GM23338 (cell line): ENCODE data around the gene KCNA4. TPM values are rescaled to one million over a fixed set of nuclear protein-coding genes. Genes with fewer than 3 reads are reported as not detected.

Source experiments
- ATAC-seq: fragments of 200-7000 bp; cut with Tn5 transposase; 3 replicates; pipeline ENCODE4 v1.9.1; 2020
- DNase-seq: peaks from one replicate; pipeline ENCODE4 v3.0.0-alpha.2; 2015; ENCODE audit warnings: low spot score
- H2AFZ ChIP-seq: fragments of 200-600 bp; sonication (generic); 2 replicates; pipeline ENCODE4 v1.8.0; 2016; ENCODE audit warnings: antibody characterized with exemption, mild to moderate bottlenecking, moderate library complexity
- H3F3A ChIP-seq: fragments of 200-600 bp; sonication (generic); replicated peaks from 2 replicates; pipeline ENCODE4 v1.8.0; 2017; ENCODE audit warnings: antibody characterized with exemption, mixed run types, low read depth
- H3K27ac ChIP-seq: fragments of 200-600 bp; sonication (generic); 2 replicates; pipeline ENCODE4 v1.6.1; 2016; ENCODE audit warnings: low read depth
- H3K27me3 ChIP-seq: fragments of 200-600 bp; sonication (generic); 2 replicates; pipeline ENCODE4 v1.8.0; 2016; ENCODE audit warnings: mild to moderate bottlenecking, mixed run types, moderate library complexity; ENCODE audit not compliant: insufficient read depth
- H3K36me3 ChIP-seq: fragments of 200-600 bp; sonication (generic); 2 replicates; pipeline ENCODE4 v1.8.0; 2016; ENCODE audit warnings: mild to moderate bottlenecking; ENCODE audit not compliant: insufficient read depth
- H3K4me1 ChIP-seq: fragments of 200-600 bp; sonication (generic); 2 replicates; pipeline ENCODE4 v1.8.0; 2016; ENCODE audit warnings: mild to moderate bottlenecking, moderate library complexity; ENCODE audit not compliant: insufficient read depth
- H3K4me2 ChIP-seq: fragments of 200-600 bp; sonication (generic); 2 replicates; pipeline ENCODE4 v1.7.1; 2017; ENCODE audit warnings: mixed run types
- H3K4me3 ChIP-seq: fragments of 200-600 bp; sonication (generic); 2 replicates; pipeline ENCODE4 v1.6.1; 2016; ENCODE audit warnings: mixed run types
- H3K79me2 ChIP-seq: fragments of 200-600 bp; sonication (generic); replicated peaks from 2 replicates; pipeline ENCODE4 v1.8.0; 2017; ENCODE audit warnings: mild to moderate bottlenecking; ENCODE audit not compliant: insufficient read depth
- H3K9me2 ChIP-seq: fragments of 200-600 bp; sonication (generic); 2 replicates; pipeline ENCODE4 v1.8.0; 2017; ENCODE audit not compliant: insufficient read depth
- H4K20me1 ChIP-seq: fragments of 200-600 bp; sonication (generic); replicated peaks from 2 replicates; pipeline ENCODE4 v1.8.0; 2017; ENCODE audit warnings: mild to moderate bottlenecking; ENCODE audit not compliant: insufficient read depth
- H3K27ac Mint-ChIP-seq: 2 replicates; pipeline ENCODE4 v1.8.0; 2020; ENCODE audit warnings: inconsistent platforms, mild to moderate bottlenecking, moderate library complexity, mixed read lengths
- H3K27me3 Mint-ChIP-seq: 3 replicates; pipeline ENCODE4 v1.8.0; 2022; ENCODE audit warnings: low read depth, mild to moderate bottlenecking, moderate library complexity, mixed read lengths, inconsistent platforms; ENCODE audit not compliant: insufficient read depth, poor library complexity
- H3K36me3 Mint-ChIP-seq: 3 replicates; pipeline ENCODE4 v1.8.0; 2021; ENCODE audit warnings: low read depth, mild to moderate bottlenecking, inconsistent platforms, moderate library complexity, mixed read lengths
- H3K4me1 Mint-ChIP-seq: 3 replicates; pipeline ENCODE4 v1.8.0; 2020; ENCODE audit warnings: mild to moderate bottlenecking, inconsistent platforms, mixed read lengths
- H3K4me3 Mint-ChIP-seq: 3 replicates; pipeline ENCODE4 v1.8.0; 2021; ENCODE audit warnings: moderate library complexity, mild to moderate bottlenecking, inconsistent platforms, mixed read lengths
- H3K9me3 Mint-ChIP-seq: 3 replicates; pipeline ENCODE4 v1.8.0; 2020; ENCODE audit warnings: moderate library complexity, mild to moderate bottlenecking, inconsistent platforms, mixed read lengths
- CREB1 ChIP-seq: fragments of 250-450 bp; sonication (Bioruptor Pico); IDR thresholded peaks from 2 replicates; pipeline ENCODE4 v1.5.0; 2020; ENCODE audit warnings: low read depth, mild to moderate bottlenecking, moderate library complexity
- EZH2 ChIP-seq: fragments of 200-600 bp; sonication (generic); IDR thresholded peaks from one replicate; pipeline ENCODE4 v1.8.0; 2017; ENCODE audit warnings: antibody characterized with exemption, mild to moderate bottlenecking, low read depth; ENCODE audit not compliant: unreplicated experiment
- EZH2phosphoT487 ChIP-seq: fragments of 200-600 bp; sonication (generic); IDR thresholded peaks from one replicate; pipeline ENCODE4 v1.8.1; 2018; ENCODE audit warnings: antibody characterized with exemption; ENCODE audit not compliant: unreplicated experiment
- JUNB ChIP-seq: IDR thresholded peaks from one replicate; pipeline ENCODE4 v1.6.1; 2016; ENCODE audit warnings: antibody characterized with exemption; ENCODE audit not compliant: unreplicated experiment
- NANOG ChIP-seq: IDR thresholded peaks from 2 replicates; pipeline ENCODE4 v1.6.1; 2016; ENCODE audit warnings: antibody characterized with exemption, borderline replicate concordance
- POLR2AphosphoS5 ChIP-seq: IDR thresholded peaks from 2 replicates; pipeline ENCODE4 v1.6.1; 2016; ENCODE audit warnings: antibody characterized with exemption, low read depth
- STAT1 ChIP-seq: IDR thresholded peaks from one replicate; pipeline ENCODE4 v1.6.1; 2016; ENCODE audit warnings: antibody characterized with exemption; ENCODE audit not compliant: unreplicated experiment
- ZNF114 ChIP-seq: fragments of 250-450 bp; sonication (Bioruptor Pico); IDR thresholded peaks from 2 replicates; pipeline ENCODE4 v1.5.0; 2020; ENCODE audit warnings: mild to moderate bottlenecking, moderate library complexity
- ZNF331 ChIP-seq: fragments of 250-450 bp; sonication (Bioruptor Pico); IDR thresholded peaks from 2 replicates; pipeline ENCODE4 v1.5.0; 2020; ENCODE audit warnings: low read depth, mild to moderate bottlenecking, moderate library complexity
- polyA plus RNA-seq: library from polyadenylated mRNA; unstranded; fragments of >200 nt; fragmentation: Nextera tagmentation; extraction: Ambion mirVana; gene quantifications from 2 replicates; pipeline ENCODE4 v1.2.1, GENCODE V29; 2016
- total RNA-seq: library from RNA; depleted of rRNA; stranded (reverse); fragments of >200 nt; shearing (Covaris generic); gene quantifications from 2 replicates; pipeline ENCODE4 v1.2.3, GENCODE V29; 2014
- TF ChIP-seq, protein P1 (sequence below), 2 experiments: fragments of 200-600 bp in 1 of 2; sonication (generic) in 1 of 2; conservative IDR thresholded peaks; 2 replicates each; pipeline versions ENCODE4 v1.5.1 to v1.6.1; 2016 to 2017; ENCODE audit warnings: antibody characterized with exemption in 2 of 2, low read depth in 2 of 2, mild to moderate bottlenecking in 2 of 2, moderate library complexity in 1 of 2
- TF ChIP-seq, protein P2 (sequence below): IDR thresholded peaks from 2 replicates; pipeline ENCODE4 v1.6.1; 2016; ENCODE audit warnings: antibody characterized with exemption
- TF ChIP-seq, protein P3 (sequence below): fragments of 250-450 bp; sonication (Bioruptor Pico); IDR thresholded peaks from 2 replicates; pipeline ENCODE4 v1.5.0; 2020; ENCODE audit warnings: mild to moderate bottlenecking, moderate library complexity
- TF ChIP-seq, protein P4 (sequence below): IDR thresholded peaks from one replicate; pipeline ENCODE4 v1.6.1; 2018; ENCODE audit warnings: antibody characterized with exemption; ENCODE audit not compliant: unreplicated experiment

The KCNA4 gene
- total and polyA plus RNA-seq, 2 experiments from 2014 or later = not detected

DNA sequence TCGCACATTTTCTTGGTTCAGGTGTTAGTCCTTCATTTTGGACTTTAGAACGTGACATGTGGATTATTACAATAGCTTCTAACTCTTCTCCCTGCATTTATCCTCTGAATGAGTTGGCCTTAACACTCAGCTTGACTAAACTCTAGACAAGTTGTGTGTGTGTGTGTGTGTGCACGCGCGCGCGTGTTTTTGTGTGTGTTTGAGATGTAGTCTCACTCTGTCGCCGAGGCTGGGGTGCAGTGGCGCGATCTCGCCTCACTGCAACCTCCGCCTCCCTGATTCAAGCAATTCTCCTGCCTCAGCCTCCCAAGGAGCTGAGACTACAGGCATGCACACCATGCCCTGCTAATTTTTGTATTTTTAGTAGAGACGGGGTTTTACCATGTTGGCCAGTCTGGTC lies 24.3 kb upstream of the KCNA4 start:
- H3K27ac ChIP-seq = no peak overlapping the region
- Mint-ChIP-seq H3K27me3 (peaks cover 19% of the 10 kb centered on the region), H3K4me1 (peaks cover 2% of the 10 kb centered on the region; the same call in 2 of the 3 replicates), H3K27ac (no peak overlapping the region), H3K36me3 (no peaks in the 10 kb centered on the region), H3K4me3 (no peak overlapping the region), H3K9me3 (peaks cover 3% of the 10 kb centered on the region; the same call in 2 of the 3 replicates)
- peaks cover 4% of the 10 kb centered on the region; the same call in 1 of the 2 replicates for H3K4me1 ChIP-seq
- no peak overlapping the region for H2AFZ ChIP-seq
- H3F3A ChIP-seq = no peaks in the 10 kb centered on the region
- peaks cover 5% of the 10 kb centered on the region; the same call in 1 of the 2 replicates for H4K20me1 ChIP-seq
- ATAC-seq (no peak), DNase-seq (no peak)
- no peaks in the 10 kb centered on the region for H3K79me2 ChIP-seq
- no peaks in the 10 kb centered on the region for H3K36me3 ChIP-seq
- H3K4me3 ChIP-seq = no peak overlapping the region
- TF ChIP-seq, protein P1, sequence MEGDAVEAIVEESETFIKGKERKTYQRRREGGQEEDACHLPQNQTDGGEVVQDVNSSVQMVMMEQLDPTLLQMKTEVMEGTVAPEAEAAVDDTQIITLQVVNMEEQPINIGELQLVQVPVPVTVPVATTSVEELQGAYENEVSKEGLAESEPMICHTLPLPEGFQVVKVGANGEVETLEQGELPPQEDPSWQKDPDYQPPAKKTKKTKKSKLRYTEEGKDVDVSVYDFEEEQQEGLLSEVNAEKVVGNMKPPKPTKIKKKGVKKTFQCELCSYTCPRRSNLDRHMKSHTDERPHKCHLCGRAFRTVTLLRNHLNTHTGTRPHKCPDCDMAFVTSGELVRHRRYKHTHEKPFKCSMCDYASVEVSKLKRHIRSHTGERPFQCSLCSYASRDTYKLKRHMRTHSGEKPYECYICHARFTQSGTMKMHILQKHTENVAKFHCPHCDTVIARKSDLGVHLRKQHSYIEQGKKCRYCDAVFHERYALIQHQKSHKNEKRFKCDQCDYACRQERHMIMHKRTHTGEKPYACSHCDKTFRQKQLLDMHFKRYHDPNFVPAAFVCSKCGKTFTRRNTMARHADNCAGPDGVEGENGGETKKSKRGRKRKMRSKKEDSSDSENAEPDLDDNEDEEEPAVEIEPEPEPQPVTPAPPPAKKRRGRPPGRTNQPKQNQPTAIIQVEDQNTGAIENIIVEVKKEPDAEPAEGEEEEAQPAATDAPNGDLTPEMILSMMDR (conservative IDR thresholded peaks at IDR 0.05; ENCODE audit: low read depth in 2 of 2) = no peak
- TF ChIP-seq ZNF114 (CRISPR knock-in tag) (no peak), ZNF331 (CRISPR knock-in tag) (no peak), STAT1 (no peak), JUNB (no peak), NANOG (no peak), CREB1 (no peak), EZH2 (no peak), POLR2AphosphoS5 (no peak), EZH2phosphoT487 (no peak)
- TF ChIP-seq, protein P2, sequence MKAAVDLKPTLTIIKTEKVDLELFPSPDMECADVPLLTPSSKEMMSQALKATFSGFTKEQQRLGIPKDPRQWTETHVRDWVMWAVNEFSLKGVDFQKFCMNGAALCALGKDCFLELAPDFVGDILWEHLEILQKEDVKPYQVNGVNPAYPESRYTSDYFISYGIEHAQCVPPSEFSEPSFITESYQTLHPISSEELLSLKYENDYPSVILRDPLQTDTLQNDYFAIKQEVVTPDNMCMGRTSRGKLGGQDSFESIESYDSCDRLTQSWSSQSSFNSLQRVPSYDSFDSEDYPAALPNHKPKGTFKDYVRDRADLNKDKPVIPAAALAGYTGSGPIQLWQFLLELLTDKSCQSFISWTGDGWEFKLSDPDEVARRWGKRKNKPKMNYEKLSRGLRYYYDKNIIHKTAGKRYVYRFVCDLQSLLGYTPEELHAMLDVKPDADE = no peak
- TF ChIP-seq, protein P3, sequence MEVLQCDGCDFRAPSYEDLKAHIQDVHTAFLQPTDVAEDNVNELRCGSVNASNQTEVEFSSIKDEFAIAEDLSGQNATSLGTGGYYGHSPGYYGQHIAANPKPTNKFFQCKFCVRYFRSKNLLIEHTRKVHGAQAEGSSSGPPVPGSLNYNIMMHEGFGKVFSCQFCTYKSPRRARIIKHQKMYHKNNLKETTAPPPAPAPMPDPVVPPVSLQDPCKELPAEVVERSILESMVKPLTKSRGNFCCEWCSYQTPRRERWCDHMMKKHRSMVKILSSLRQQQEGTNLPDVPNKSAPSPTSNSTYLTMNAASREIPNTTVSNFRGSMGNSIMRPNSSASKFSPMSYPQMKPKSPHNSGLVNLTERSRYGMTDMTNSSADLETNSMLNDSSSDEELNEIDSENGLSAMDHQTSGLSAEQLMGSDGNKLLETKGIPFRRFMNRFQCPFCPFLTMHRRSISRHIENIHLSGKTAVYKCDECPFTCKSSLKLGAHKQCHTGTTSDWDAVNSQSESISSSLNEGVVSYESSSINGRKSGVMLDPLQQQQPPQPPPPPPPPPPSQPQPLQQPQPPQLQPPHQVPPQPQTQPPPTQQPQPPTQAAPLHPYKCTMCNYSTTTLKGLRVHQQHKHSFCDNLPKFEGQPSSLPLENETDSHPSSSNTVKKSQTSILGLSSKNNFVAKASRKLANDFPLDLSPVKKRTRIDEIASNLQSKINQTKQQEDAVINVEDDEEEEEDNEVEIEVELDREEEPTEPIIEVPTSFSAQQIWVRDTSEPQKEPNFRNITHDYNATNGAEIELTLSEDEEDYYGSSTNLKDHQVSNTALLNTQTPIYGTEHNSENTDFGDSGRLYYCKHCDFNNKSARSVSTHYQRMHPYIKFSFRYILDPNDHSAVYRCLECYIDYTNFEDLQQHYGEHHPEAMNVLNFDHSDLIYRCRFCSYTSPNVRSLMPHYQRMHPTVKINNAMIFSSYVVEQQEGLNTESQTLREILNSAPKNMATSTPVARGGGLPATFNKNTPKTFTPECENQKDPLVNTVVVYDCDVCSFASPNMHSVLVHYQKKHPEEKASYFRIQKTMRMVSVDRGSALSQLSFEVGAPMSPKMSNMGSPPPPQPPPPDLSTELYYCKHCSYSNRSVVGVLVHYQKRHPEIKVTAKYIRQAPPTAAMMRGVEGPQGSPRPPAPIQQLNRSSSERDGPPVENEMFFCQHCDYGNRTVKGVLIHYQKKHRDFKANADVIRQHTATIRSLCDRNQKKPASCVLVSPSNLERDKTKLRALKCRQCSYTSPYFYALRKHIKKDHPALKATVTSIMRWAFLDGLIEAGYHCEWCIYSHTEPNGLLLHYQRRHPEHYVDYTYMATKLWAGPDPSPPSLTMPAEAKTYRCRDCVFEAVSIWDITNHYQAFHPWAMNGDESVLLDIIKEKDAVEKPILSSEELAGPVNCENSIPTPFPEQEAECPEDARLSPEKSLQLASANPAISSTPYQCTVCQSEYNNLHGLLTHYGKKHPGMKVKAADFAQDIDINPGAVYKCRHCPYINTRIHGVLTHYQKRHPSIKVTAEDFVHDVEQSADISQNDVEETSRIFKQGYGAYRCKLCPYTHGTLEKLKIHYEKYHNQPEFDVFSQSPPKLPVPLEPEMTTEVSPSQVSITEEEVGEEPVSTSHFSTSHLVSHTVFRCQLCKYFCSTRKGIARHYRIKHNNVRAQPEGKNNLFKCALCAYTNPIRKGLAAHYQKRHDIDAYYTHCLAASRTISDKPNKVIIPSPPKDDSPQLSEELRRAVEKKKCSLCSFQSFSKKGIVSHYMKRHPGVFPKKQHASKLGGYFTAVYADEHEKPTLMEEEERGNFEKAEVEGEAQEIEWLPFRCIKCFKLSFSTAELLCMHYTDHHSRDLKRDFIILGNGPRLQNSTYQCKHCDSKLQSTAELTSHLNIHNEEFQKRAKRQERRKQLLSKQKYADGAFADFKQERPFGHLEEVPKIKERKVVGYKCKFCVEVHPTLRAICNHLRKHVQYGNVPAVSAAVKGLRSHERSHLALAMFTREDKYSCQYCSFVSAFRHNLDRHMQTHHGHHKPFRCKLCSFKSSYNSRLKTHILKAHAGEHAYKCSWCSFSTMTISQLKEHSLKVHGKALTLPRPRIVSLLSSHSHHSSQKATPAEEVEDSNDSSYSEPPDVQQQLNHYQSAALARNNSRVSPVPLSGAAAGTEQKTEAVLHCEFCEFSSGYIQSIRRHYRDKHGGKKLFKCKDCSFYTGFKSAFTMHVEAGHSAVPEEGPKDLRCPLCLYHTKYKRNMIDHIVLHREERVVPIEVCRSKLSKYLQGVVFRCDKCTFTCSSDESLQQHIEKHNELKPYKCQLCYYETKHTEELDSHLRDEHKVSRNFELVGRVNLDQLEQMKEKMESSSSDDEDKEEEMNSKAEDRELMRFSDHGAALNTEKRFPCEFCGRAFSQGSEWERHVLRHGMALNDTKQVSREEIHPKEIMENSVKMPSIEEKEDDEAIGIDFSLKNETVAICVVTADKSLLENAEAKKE (CRISPR knock-in tag) = no peak
- TF ChIP-seq, protein P4, sequence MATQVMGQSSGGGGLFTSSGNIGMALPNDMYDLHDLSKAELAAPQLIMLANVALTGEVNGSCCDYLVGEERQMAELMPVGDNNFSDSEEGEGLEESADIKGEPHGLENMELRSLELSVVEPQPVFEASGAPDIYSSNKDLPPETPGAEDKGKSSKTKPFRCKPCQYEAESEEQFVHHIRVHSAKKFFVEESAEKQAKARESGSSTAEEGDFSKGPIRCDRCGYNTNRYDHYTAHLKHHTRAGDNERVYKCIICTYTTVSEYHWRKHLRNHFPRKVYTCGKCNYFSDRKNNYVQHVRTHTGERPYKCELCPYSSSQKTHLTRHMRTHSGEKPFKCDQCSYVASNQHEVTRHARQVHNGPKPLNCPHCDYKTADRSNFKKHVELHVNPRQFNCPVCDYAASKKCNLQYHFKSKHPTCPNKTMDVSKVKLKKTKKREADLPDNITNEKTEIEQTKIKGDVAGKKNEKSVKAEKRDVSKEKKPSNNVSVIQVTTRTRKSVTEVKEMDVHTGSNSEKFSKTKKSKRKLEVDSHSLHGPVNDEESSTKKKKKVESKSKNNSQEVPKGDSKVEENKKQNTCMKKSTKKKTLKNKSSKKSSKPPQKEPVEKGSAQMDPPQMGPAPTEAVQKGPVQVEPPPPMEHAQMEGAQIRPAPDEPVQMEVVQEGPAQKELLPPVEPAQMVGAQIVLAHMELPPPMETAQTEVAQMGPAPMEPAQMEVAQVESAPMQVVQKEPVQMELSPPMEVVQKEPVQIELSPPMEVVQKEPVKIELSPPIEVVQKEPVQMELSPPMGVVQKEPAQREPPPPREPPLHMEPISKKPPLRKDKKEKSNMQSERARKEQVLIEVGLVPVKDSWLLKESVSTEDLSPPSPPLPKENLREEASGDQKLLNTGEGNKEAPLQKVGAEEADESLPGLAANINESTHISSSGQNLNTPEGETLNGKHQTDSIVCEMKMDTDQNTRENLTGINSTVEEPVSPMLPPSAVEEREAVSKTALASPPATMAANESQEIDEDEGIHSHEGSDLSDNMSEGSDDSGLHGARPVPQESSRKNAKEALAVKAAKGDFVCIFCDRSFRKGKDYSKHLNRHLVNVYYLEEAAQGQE = no peak
- H3K27me3 ChIP-seq = peaks cover 65% of the 10 kb centered on the region
- H3K9me2 ChIP-seq = no peaks in the 10 kb centered on the region
- H3K4me2 ChIP-seq = no peak overlapping the region
